Epidermal melanocyte (primary cell): ENCODE data around the gene ADGRF4.

Experiments
- DNase-seq: peaks from one replicate; pipeline ENCODE4 v3.0.0; 2011; ENCODE audit warnings: low spot score; ENCODE audit not compliant: insufficient read length

The ADGRF4 gene

GRCh38 chr6:47681201-47681990 lies 17.0 kb upstream of the ADGRF4 start:
- no peak for DNase-seq

- no peak for DNase-seq
Measured at GRCh38 chr6:47686411-47686810, 12.0 kb upstream of the ADGRF4 start.

- no peak for DNase-seq
Measured at GRCh38 chr6:47687432-47687831, 10.9 kb upstream of the ADGRF4 start.

GRCh38 chr6:47690214-47690613 lies 8.2 kb upstream of the ADGRF4 start:
- DNase-seq, result no peak

GRCh38 chr6:47690791-47691190 lies 7.6 kb upstream of the ADGRF4 start:
- DNase-seq, result no peak

- DNase-seq, result no peak
Measured at GRCh38 chr6:47697925-47698324, 455 bp upstream of the ADGRF4 start.

- DNase-seq, result no peak
Measured at GRCh38 chr6:47700053-47700452, 1.7 kb downstream of the ADGRF4 start.

- no peak for DNase-seq
Measured at GRCh38 chr6:47700596-47700995, 2.2 kb downstream of the ADGRF4 start.

GRCh38 chr6:47701363-47701762 lies 3.0 kb downstream of the ADGRF4 start:
- DNase-seq, result no peak

GRCh38 chr6:47709160-47709559 lies 10.8 kb downstream of the ADGRF4 start:
- no peak for DNase-seq

- DNase-seq, result no peak
Measured at GRCh38 chr6:47710295-47710694, 11.9 kb downstream of the ADGRF4 start.

- no peak for DNase-seq
Measured at GRCh38 chr6:47713200-47713599, 14.8 kb downstream of the ADGRF4 start.

- DNase-seq, result no peak
Measured at GRCh38 chr6:47714802-47715201, 16.4 kb downstream of the ADGRF4 start.

GRCh38 chr6:47715782-47716181 lies 17.4 kb downstream of the ADGRF4 start:
- DNase-seq, result no peak

GRCh38 chr6:47716207-47716606 lies 17.8 kb downstream of the ADGRF4 start:
- no peak for DNase-seq

GRCh38 chr6:47718571-47718970 lies 20.2 kb downstream of the ADGRF4 start:
- DNase-seq, result no peak

- no peak for DNase-seq
Measured at GRCh38 chr6:47721189-47721588, 22.8 kb downstream of the ADGRF4 start.

GRCh38 chr6:47722194-47722593 lies 23.8 kb downstream of the ADGRF4 start:
- DNase-seq, result no peak

- DNase-seq, result no peak
Measured at GRCh38 chr6:47724300-47724699, 25.9 kb downstream of the ADGRF4 start.

- DNase-seq, result no peak
Measured at GRCh38 chr6:47727391-47727790, 29.0 kb downstream of the ADGRF4 start.

GRCh38 chr6:47729019-47729418 lies 30.6 kb downstream of the ADGRF4 start:
- DNase-seq, result no peak

GRCh38 chr6:47729457-47729856 lies 31.1 kb downstream of the ADGRF4 start:
- no peak for DNase-seq

- DNase-seq, result no peak
Measured at GRCh38 chr6:47733879-47734558, 35.6 kb downstream of the ADGRF4 start.
